AG09309 (cell line): ENCODE results near the gene RGS3.
A peak's percentile ranks its signal among the peaks of the same experiment; 100 is the strongest.

Source experiments
- DNase-seq: peaks from one replicate; pipeline ENCODE4 v3.0.0-alpha.2; 2010; ENCODE audit warnings: low read depth
- H3K4me3 ChIP-seq: 2 replicates; pipeline ENCODE4 v1.5.1; 2011; ENCODE audit warnings: mild to moderate bottlenecking, low read depth, low read length, moderate library complexity; ENCODE audit not compliant: control insufficient read depth
- TF ChIP-seq, protein P1 (sequence below): IDR thresholded peaks from 2 replicates; pipeline ENCODE4 v1.5.1; 2011; ENCODE audit warnings: mild to moderate bottlenecking, low read depth, low read length, inconsistent platforms; ENCODE audit not compliant: insufficient read depth, control insufficient read depth; ENCODE audit errors: missing control alignments

Gene RGS3

GRCh38 chr9:113449376-113449775 lies 14.2 kb upstream of the RGS3 start:
- DNase-seq: no peak
- H3K4me3 ChIP-seq: no peak overlapping the region
- TF ChIP-seq, protein P1, sequence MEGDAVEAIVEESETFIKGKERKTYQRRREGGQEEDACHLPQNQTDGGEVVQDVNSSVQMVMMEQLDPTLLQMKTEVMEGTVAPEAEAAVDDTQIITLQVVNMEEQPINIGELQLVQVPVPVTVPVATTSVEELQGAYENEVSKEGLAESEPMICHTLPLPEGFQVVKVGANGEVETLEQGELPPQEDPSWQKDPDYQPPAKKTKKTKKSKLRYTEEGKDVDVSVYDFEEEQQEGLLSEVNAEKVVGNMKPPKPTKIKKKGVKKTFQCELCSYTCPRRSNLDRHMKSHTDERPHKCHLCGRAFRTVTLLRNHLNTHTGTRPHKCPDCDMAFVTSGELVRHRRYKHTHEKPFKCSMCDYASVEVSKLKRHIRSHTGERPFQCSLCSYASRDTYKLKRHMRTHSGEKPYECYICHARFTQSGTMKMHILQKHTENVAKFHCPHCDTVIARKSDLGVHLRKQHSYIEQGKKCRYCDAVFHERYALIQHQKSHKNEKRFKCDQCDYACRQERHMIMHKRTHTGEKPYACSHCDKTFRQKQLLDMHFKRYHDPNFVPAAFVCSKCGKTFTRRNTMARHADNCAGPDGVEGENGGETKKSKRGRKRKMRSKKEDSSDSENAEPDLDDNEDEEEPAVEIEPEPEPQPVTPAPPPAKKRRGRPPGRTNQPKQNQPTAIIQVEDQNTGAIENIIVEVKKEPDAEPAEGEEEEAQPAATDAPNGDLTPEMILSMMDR: no peak

DNA sequence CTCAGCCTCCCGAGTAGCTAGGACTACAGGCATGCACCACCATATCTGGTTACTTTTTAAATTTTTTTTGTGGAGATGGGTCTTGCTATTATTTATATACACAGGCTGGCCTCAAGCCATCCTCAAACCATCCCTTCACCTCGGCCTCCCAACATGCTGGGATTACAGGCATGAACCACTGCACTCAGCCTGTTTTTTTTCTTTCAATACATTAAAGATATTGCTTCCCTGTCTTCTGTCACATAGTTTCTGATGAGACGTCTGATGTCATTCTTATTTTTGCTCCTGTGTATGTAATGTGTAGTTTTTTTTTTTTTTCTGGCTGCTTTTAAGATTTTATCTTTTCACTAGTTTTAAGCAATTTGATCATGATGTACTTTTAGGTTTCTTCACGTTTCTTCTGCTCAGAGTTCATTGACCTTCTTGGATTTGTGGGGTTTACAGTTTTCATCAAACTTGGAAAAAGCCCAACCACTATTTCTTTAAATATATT lies 11.4 kb upstream of the RGS3 start:
- TF ChIP-seq, protein P1: no peak
- H3K4me3 ChIP-seq: no peak overlapping the region
- DNase-seq: no peak

GRCh38 chr9:113454914-113455761 lies 8.4 kb upstream of the RGS3 start:
- peak; percentile 61 for DNase-seq
- no peak overlapping the region for H3K4me3 ChIP-seq
- TF ChIP-seq, protein P1: no peak

DNA sequence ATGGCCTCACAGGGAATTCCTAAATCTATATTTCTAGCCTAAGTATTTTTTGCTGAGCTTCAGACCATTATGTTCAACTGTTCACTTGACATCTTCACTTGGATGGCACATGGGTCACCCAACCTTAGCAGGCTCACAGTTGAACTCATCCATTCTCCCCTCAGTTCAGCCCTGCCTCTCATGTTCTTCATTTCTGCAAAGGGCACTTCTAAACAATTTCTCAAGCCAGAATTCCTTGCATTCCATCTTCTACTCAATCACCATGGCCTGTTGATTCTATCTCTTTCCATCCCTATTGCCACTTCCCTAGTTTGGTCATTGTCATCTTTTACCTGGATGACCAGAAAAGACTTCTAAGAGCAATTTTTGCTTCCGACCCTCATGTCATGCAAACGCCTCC lies 7.3 kb upstream of the RGS3 start:
- no peak overlapping the region for H3K4me3 ChIP-seq
- TF ChIP-seq, protein P1: no peak
- no peak for DNase-seq

- TF ChIP-seq, protein P1: no peak
- H3K4me3 ChIP-seq: no peak overlapping the region
- no peak for DNase-seq
Observed at GRCh38 chr9:113461285-113461684, 2.2 kb upstream of the RGS3 start.

GRCh38 chr9:113461943-113462342 lies 1.6 kb upstream of the RGS3 start:
- DNase-seq: no peak
- TF ChIP-seq, protein P1: no peak
- H3K4me3 ChIP-seq: no peak overlapping the region
